Measurements from ENCODE around the gene CYB5RL. TPM values are rescaled to one million over a fixed set of nuclear protein-coding genes. Genes with fewer than 3 reads are reported as not detected.

CYB5RL gene
- total RNA-seq, 2 experiments from 2014 or later = 2.0 to 2.1 TPM

- no peak overlapping the region for H3K27ac ChIP-seq (ENCODE audit: low read depth in 1 of 2, low read length in 2 of 2)
- no peaks in the 10 kb centered on the region for H3K9me3 Mint-ChIP-seq
- CTCF ChIA-PET = no interaction called here
- H3K27me3 Mint-ChIP-seq = no peaks in the 10 kb centered on the region
- no peak overlapping the region for H3K4me3 Mint-ChIP-seq
- DNase-seq (no peak), ATAC-seq (ENCODE audit: poor library complexity) (no peak)
- peaks cover 58% of the 10 kb centered on the region for H3K36me3 ChIP-seq (ENCODE audit: insufficient read depth, low read length)
- H3K27me3 ChIP-seq (ENCODE audit: control insufficient read depth in 1 of 2, insufficient read depth in 2 of 2, low read length in 2 of 2) = no peaks in the 10 kb centered on the region
- no peaks in the 10 kb centered on the region for H3K4me1 ChIP-seq (ENCODE audit: insufficient read depth, low read length)
- H3K36me3 Mint-ChIP-seq (ENCODE audit: low read depth) = peaks cover 46% of the 10 kb centered on the region
- POLR2A ChIA-PET = no interaction called here
- no peaks in the 10 kb centered on the region for H3K9me3 ChIP-seq (ENCODE audit: control insufficient read depth in 1 of 2, insufficient read depth in 1 of 2, low read length in 2 of 2)
- TF ChIP-seq, protein P1, sequence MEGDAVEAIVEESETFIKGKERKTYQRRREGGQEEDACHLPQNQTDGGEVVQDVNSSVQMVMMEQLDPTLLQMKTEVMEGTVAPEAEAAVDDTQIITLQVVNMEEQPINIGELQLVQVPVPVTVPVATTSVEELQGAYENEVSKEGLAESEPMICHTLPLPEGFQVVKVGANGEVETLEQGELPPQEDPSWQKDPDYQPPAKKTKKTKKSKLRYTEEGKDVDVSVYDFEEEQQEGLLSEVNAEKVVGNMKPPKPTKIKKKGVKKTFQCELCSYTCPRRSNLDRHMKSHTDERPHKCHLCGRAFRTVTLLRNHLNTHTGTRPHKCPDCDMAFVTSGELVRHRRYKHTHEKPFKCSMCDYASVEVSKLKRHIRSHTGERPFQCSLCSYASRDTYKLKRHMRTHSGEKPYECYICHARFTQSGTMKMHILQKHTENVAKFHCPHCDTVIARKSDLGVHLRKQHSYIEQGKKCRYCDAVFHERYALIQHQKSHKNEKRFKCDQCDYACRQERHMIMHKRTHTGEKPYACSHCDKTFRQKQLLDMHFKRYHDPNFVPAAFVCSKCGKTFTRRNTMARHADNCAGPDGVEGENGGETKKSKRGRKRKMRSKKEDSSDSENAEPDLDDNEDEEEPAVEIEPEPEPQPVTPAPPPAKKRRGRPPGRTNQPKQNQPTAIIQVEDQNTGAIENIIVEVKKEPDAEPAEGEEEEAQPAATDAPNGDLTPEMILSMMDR (IDR thresholded peaks at IDR 0.05) = no peak
- no peak overlapping the region for H3K4me3 ChIP-seq (ENCODE audit: low read length)
- H3K4me1 Mint-ChIP-seq (ENCODE audit: low read depth) = no peaks in the 10 kb centered on the region
- H3K27ac Mint-ChIP-seq = no peak overlapping the region
- intact Hi-C loops (cut with DNase I, micrococcal nuclease) = no loop called here
These were observed 43.2 kb upstream of the CYB5RL start for GRCh38 chr1:54243022-54243421.

DNA sequence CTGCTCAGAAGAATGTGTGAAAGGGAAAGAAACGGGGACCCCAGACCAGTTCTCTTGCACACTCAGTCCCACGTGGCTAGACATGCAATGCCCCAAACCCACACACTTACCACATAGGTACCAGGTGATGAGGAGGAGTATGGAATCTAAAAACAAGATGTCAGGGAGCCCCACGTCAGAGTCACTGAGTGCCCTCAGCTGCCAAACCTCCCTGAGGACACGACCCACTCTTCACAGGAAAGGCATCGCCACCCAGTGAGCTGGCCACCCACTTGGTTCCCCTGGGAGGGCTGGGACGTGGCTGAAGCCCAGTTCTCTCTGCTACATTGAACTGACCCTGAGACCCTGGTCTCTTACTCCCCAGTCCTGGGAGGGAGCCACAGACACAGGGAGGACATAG is 41.5 kb upstream of the CYB5RL start:
- CTCF ChIA-PET = no interaction called here
- H3K9me3 ChIP-seq (ENCODE audit: control insufficient read depth in 1 of 2, insufficient read depth in 1 of 2, low read length in 2 of 2) = no peaks in the 10 kb centered on the region
- TF ChIP-seq, protein P1 (IDR thresholded peaks at IDR 0.05) = no peak
- H3K27me3 Mint-ChIP-seq = no peaks in the 10 kb centered on the region
- intact Hi-C loops (cut with DNase I, micrococcal nuclease) = no loop called here
- H3K27me3 ChIP-seq (ENCODE audit: control insufficient read depth in 1 of 2, insufficient read depth in 2 of 2, low read length in 2 of 2) = no peaks in the 10 kb centered on the region
- H3K4me1 Mint-ChIP-seq (ENCODE audit: low read depth) = no peaks in the 10 kb centered on the region
- DNase-seq (no peak), ATAC-seq (ENCODE audit: poor library complexity) (no peak)
- H3K9me3 Mint-ChIP-seq = no peaks in the 10 kb centered on the region
- H3K27ac Mint-ChIP-seq = no peak overlapping the region
- no peaks in the 10 kb centered on the region for H3K4me1 ChIP-seq (ENCODE audit: insufficient read depth, low read length)
- no peak overlapping the region for H3K4me3 Mint-ChIP-seq
- H3K27ac ChIP-seq (ENCODE audit: low read depth in 1 of 2, low read length in 2 of 2) = no peak overlapping the region
- POLR2A ChIA-PET = no interaction called here
- H3K4me3 ChIP-seq (ENCODE audit: low read length) = no peak overlapping the region
- H3K36me3 Mint-ChIP-seq (ENCODE audit: low read depth) = peaks cover 61% of the 10 kb centered on the region
- peaks cover 59% of the 10 kb centered on the region for H3K36me3 ChIP-seq (ENCODE audit: insufficient read depth, low read length)

- Histone ChIP-seq H3K27me3 (ENCODE audit: control insufficient read depth in 1 of 2, insufficient read depth in 2 of 2, low read length in 2 of 2) (no peaks in the 10 kb centered on the region), H3K36me3 (ENCODE audit: insufficient read depth, low read length) (peaks cover 59% of the 10 kb centered on the region), H3K4me3 (ENCODE audit: low read length) (no peak overlapping the region), H3K27ac (ENCODE audit: low read depth in 1 of 2, low read length in 2 of 2) (no peak overlapping the region), H3K9me3 (ENCODE audit: control insufficient read depth in 1 of 2, insufficient read depth in 1 of 2, low read length in 2 of 2) (no peaks in the 10 kb centered on the region), H3K4me1 (ENCODE audit: insufficient read depth, low read length) (no peaks in the 10 kb centered on the region)
- no peak overlapping the region for H3K4me3 Mint-ChIP-seq
- intact Hi-C loops (cut with DNase I, micrococcal nuclease) = no loop called here
- H3K9me3 Mint-ChIP-seq = no peaks in the 10 kb centered on the region
- CTCF ChIA-PET = no interaction called here
- POLR2A ChIA-PET = no interaction called here
- no peaks in the 10 kb centered on the region for H3K27me3 Mint-ChIP-seq
- no peaks in the 10 kb centered on the region for H3K4me1 Mint-ChIP-seq (ENCODE audit: low read depth)
- TF ChIP-seq, protein P1 (IDR thresholded peaks at IDR 0.05) = no peak
- H3K36me3 Mint-ChIP-seq (ENCODE audit: low read depth) = peaks cover 62% of the 10 kb centered on the region
- no peak overlapping the region for H3K27ac Mint-ChIP-seq
- ATAC-seq (ENCODE audit: poor library complexity) = no peak
- DNase-seq = no peak
These were observed 41.0 kb upstream of the CYB5RL start for GRCh38 chr1:54240741-54241335.
